RWPE2 (cell line): Measurements from ENCODE around the gene ANKRD13C.

ENCODE experiments used
- ATAC-seq: fragments of 200-7000 bp; cut with Tn5 transposase; 3 replicates; pipeline ENCODE4 v1.9.1; 2021; ENCODE audit warnings: low read depth
- DNase-seq: peaks from one replicate; pipeline ENCODE4 v3.0.0-alpha.2; 2020; ENCODE audit warnings: low spot score
- H3K27ac ChIP-seq: fragments of 450-650 bp; 2 replicates; pipeline ENCODE4 v1.5.1; 2017; ENCODE audit warnings: mild to moderate bottlenecking; ENCODE audit not compliant: poor library complexity, severe bottlenecking
- H3K27me3 ChIP-seq: fragments of 250-450 bp; sonication (Bioruptor Pico); 2 replicates; pipeline ENCODE4 v1.5.1; 2021; ENCODE audit warnings: mild to moderate bottlenecking, moderate library complexity; ENCODE audit not compliant: insufficient read depth, poor library complexity, severe bottlenecking
- H3K36me3 ChIP-seq: fragments of 250-450 bp; sonication (Bioruptor Pico); 2 replicates; pipeline ENCODE4 v1.5.1; 2020; ENCODE audit warnings: low read depth, mild to moderate bottlenecking, moderate library complexity
- H3K4me1 ChIP-seq: fragments of 250-450 bp; sonication (Bioruptor Pico); 2 replicates; pipeline ENCODE4 v1.5.1; 2021; ENCODE audit warnings: mild to moderate bottlenecking, moderate library complexity; ENCODE audit not compliant: insufficient read depth, poor library complexity, severe bottlenecking
- H3K4me3 ChIP-seq: fragments of 250-450 bp; sonication (Bioruptor Pico); 2 replicates; pipeline ENCODE4 v1.5.1; 2021; ENCODE audit warnings: mild to moderate bottlenecking, moderate library complexity; ENCODE audit not compliant: severe bottlenecking
- H3K9me3 ChIP-seq: fragments of 250-450 bp; sonication (Bioruptor Pico); 2 replicates; pipeline ENCODE4 v1.5.1; 2021; ENCODE audit warnings: mild to moderate bottlenecking, moderate library complexity; ENCODE audit not compliant: severe bottlenecking
- TF ChIP-seq, protein P1 (sequence below): fragments of 450-650 bp; IDR thresholded peaks from one replicate; pipeline ENCODE4 v1.5.1; 2017; ENCODE audit warnings: mild to moderate bottlenecking, moderate library complexity; ENCODE audit not compliant: poor library complexity, severe bottlenecking

The ANKRD13C gene, protein sequence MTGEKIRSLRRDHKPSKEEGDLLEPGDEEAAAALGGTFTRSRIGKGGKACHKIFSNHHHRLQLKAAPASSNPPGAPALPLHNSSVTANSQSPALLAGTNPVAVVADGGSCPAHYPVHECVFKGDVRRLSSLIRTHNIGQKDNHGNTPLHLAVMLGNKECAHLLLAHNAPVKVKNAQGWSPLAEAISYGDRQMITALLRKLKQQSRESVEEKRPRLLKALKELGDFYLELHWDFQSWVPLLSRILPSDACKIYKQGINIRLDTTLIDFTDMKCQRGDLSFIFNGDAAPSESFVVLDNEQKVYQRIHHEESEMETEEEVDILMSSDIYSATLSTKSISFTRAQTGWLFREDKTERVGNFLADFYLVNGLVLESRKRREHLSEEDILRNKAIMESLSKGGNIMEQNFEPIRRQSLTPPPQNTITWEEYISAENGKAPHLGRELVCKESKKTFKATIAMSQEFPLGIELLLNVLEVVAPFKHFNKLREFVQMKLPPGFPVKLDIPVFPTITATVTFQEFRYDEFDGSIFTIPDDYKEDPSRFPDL

DNA sequence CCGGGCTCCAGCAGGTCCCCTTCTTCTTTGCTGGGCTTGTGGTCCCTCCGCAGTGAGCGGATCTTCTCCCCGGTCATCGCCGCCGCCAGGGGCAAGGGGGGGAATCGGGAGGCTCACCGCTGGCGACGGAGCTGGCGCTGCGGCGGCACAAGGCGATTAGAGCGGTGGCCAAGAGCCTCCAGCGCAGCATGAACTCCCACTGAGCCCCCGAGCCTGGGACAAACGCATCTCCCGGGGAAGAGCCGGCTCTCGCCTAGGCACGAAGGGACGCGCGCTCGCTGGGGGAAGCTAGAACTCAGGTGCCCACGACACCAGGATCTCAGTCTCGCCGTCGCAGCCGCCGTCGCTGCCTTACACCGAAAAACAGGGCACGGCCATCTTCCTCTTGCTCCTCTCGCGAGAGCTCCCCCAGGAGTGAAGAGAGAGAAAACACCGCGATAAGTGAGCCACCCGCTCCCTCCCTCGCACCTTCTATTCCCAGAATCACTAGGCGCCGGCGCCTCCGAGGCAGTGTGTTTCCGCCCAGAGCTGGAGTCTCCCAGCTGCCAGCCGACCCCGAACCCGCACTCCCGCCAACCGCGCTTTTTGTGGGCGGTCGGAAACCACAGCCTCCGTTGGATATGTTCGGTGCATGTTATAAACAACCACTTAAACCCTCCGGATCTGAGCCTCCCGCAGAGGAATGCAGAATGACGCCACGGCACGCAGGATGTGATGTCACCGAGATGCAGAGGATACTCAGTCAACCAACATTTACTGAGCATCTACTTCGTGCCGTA lies at the start of gene ANKRD13C:
Gene ANKRD13C (minus strand): TSS at position 391 of the 779 bp plus-strand sequence. CDS start 314 bp downstream, at position 77.
- ATAC-seq (peak; percentile 88), DNase-seq (peak; percentile 91)
- H3K4me1 ChIP-seq, result peaks cover 12% of the 10 kb centered on the region
- TF ChIP-seq, protein P1, sequence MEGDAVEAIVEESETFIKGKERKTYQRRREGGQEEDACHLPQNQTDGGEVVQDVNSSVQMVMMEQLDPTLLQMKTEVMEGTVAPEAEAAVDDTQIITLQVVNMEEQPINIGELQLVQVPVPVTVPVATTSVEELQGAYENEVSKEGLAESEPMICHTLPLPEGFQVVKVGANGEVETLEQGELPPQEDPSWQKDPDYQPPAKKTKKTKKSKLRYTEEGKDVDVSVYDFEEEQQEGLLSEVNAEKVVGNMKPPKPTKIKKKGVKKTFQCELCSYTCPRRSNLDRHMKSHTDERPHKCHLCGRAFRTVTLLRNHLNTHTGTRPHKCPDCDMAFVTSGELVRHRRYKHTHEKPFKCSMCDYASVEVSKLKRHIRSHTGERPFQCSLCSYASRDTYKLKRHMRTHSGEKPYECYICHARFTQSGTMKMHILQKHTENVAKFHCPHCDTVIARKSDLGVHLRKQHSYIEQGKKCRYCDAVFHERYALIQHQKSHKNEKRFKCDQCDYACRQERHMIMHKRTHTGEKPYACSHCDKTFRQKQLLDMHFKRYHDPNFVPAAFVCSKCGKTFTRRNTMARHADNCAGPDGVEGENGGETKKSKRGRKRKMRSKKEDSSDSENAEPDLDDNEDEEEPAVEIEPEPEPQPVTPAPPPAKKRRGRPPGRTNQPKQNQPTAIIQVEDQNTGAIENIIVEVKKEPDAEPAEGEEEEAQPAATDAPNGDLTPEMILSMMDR, result peak; percentile 4
- H3K4me3 ChIP-seq, result peak within 1 kb of the TSS; percentile 95
- peak within 1 kb of the TSS; percentile 65 for H3K27ac ChIP-seq
- H3K9me3 ChIP-seq, result no peaks in the 10 kb centered on the region
- H3K27me3 ChIP-seq, result no peaks in the 10 kb centered on the region
- H3K36me3 ChIP-seq, result peaks cover 30% of the 10 kb centered on the region

DNA sequence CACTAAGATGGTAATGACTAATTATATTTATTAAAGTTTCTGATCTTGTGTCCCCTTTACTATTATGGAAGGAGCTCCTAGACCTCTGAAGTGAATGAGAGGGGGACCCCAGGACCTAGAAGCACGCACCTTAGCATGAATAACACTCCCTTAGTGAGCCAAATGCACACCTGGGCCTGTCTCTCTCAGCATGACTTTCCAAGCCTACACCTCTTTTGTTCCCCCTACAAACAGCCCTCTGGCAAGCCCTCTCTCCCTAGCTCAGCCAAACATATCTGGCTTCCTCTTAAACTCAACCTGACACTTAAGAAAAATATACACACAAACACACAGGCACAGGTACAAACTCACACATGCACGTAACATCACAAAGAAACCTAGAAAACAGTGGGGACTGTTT lies 49.2 kb upstream of the ANKRD13C start:
- Histone ChIP-seq H3K27ac (no peak overlapping the region), H3K27me3 (no peaks in the 10 kb centered on the region), H3K4me3 (no peak overlapping the region), H3K36me3 (no peaks in the 10 kb centered on the region), H3K9me3 (no peaks in the 10 kb centered on the region), H3K4me1 (no peaks in the 10 kb centered on the region)
- DNase-seq, result no peak
- TF ChIP-seq, protein P1, result no peak
- ATAC-seq, result no peak

DNA sequence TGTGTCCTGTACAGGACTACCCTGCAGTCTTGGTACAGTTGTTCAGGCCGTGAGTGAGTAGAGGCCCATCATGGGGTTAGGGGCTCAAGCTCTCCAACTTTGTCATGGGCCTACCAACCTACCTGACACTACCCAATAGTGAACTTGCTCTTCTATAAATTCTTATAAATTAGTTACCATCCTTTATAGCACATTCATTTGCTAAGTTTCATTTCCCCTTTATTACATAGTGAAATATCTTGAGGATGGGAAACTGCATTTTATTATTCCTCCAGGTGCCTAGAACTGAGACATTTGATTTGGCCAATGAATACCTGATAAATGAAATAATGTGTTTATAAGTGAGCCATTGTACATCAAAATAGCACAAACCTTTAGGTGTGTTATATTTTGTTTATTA lies 47.5 kb upstream of the ANKRD13C start:
- TF ChIP-seq, protein P1, result no peak
- ATAC-seq (no peak), DNase-seq (no peak)
- Histone ChIP-seq H3K36me3 (no peaks in the 10 kb centered on the region), H3K27ac (no peak overlapping the region), H3K4me3 (no peak overlapping the region), H3K9me3 (no peaks in the 10 kb centered on the region), H3K27me3 (no peaks in the 10 kb centered on the region), H3K4me1 (no peaks in the 10 kb centered on the region)

DNA sequence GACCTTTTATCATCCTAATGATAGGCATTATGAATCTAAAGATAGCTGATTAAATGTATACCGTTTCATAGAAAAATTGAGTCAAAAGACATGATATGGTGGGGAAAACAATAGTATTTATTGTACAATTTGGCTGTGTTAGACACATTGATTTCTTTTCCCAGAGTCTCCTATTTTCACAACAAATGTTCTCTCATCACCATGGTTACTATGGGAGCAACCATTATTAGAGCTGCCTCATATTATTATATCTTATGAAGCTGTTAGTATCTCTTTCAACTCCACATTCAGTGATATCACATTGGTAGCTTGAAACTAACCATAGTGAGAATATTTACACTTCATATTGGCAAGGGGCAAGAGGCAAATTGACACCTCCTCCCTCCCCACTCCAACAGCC lies 45.8 kb upstream of the ANKRD13C start:
- Histone ChIP-seq H3K27me3 (no peaks in the 10 kb centered on the region), H3K4me1 (no peaks in the 10 kb centered on the region), H3K4me3 (no peak overlapping the region), H3K27ac (no peak overlapping the region), H3K9me3 (no peaks in the 10 kb centered on the region), H3K36me3 (no peaks in the 10 kb centered on the region)
- ATAC-seq (no peak), DNase-seq (no peak)
- TF ChIP-seq, protein P1, result no peak
